ENCODE measurements around the gene NT5C1A. TPM values are rescaled to one million over a fixed set of nuclear protein-coding genes. Genes with fewer than 3 reads are reported as not detected.

The NT5C1A gene
- total and polyA plus RNA-seq, 2 experiments from 2014 or later = 1.0 to 5.1 TPM

GRCh38 chr1:39681294-39681693, 9.4 kb upstream of the NT5C1A start:
- Histone ChIP-seq H3K27me3 (peaks cover 62% of the 10 kb centered on the region), H3K9me2 (replicated peaks; ENCODE audit: insufficient read depth) (no peaks in the 10 kb centered on the region), H3K4me3 (no peak overlapping the region), H3K79me2 (no peaks in the 10 kb centered on the region), H3K4me2 (no peak overlapping the region), H3K4me1 (ENCODE audit: insufficient read depth) (no peaks in the 10 kb centered on the region), H4K20me1 (ENCODE audit: insufficient read depth, poor library complexity, severe bottlenecking) (no peaks in the 10 kb centered on the region), H3K9me3 (ENCODE audit: low read depth) (no peaks in the 10 kb centered on the region), H3K36me3 (replicated peaks; ENCODE audit: insufficient read depth, low read depth) (no peaks in the 10 kb centered on the region), H3K27ac (no peak overlapping the region), H2AFZ (no peak overlapping the region)
- DNase-seq (ENCODE audit: low spot score) = no peak
- 78% methylated on average over 3 of the region's 3 CpGs for WGBS (ENCODE audit: low lambda C conversion rate, missing lambda C conversion rate)
- TF ChIP-seq CTCF (IDR thresholded peaks at IDR 0.05; ENCODE audit: poor library complexity) = no peak
- TF ChIP-seq EZH2 (IDR thresholded peaks at IDR 0.05; ENCODE audit: borderline replicate concordance) = no peak
- no peak for TF ChIP-seq EZH2phosphoT487 (IDR thresholded peaks at IDR 0.05; ENCODE audit: low read depth, severe bottlenecking, unreplicated experiment)

- Histone ChIP-seq H3K9me3 (ENCODE audit: low read depth) (no peaks in the 10 kb centered on the region), H3K36me3 (replicated peaks; ENCODE audit: insufficient read depth, low read depth) (no peaks in the 10 kb centered on the region), H2AFZ (no peak overlapping the region), H4K20me1 (ENCODE audit: insufficient read depth, poor library complexity, severe bottlenecking) (no peaks in the 10 kb centered on the region), H3K4me3 (no peak overlapping the region), H3K27ac (no peak overlapping the region), H3K27me3 (peaks cover 60% of the 10 kb centered on the region), H3K4me2 (no peak overlapping the region), H3K9me2 (replicated peaks; ENCODE audit: insufficient read depth) (no peaks in the 10 kb centered on the region), H3K79me2 (no peaks in the 10 kb centered on the region), H3K4me1 (ENCODE audit: insufficient read depth) (no peaks in the 10 kb centered on the region)
- DNase-seq (ENCODE audit: low spot score) = no peak
- TF ChIP-seq CTCF (IDR thresholded peaks at IDR 0.05; ENCODE audit: poor library complexity) (no peak), EZH2phosphoT487 (IDR thresholded peaks at IDR 0.05; ENCODE audit: low read depth, severe bottlenecking, unreplicated experiment) (no peak), EZH2 (IDR thresholded peaks at IDR 0.05; ENCODE audit: borderline replicate concordance) (no peak)
- WGBS (ENCODE audit: low lambda C conversion rate, missing lambda C conversion rate) = 77% methylated on average over 4 of the region's 4 CpGs
Observed at GRCh38 chr1:39680751-39681150, 8.8 kb upstream of the NT5C1A start.

GRCh38 chr1:39679821-39680220, 7.9 kb upstream of the NT5C1A start:
- Histone ChIP-seq H3K36me3 (replicated peaks; ENCODE audit: insufficient read depth, low read depth) (no peaks in the 10 kb centered on the region), H2AFZ (no peak overlapping the region), H3K27ac (no peak overlapping the region), H3K79me2 (no peaks in the 10 kb centered on the region), H3K9me3 (ENCODE audit: low read depth) (no peaks in the 10 kb centered on the region), H3K4me3 (no peak overlapping the region), H3K27me3 (peaks cover 53% of the 10 kb centered on the region), H3K9me2 (replicated peaks; ENCODE audit: insufficient read depth) (no peaks in the 10 kb centered on the region), H3K4me1 (ENCODE audit: insufficient read depth) (no peaks in the 10 kb centered on the region), H3K4me2 (no peak overlapping the region), H4K20me1 (ENCODE audit: insufficient read depth, poor library complexity, severe bottlenecking) (no peaks in the 10 kb centered on the region)
- WGBS (ENCODE audit: low lambda C conversion rate, missing lambda C conversion rate) = 56% methylated on average over 2 of the region's 2 CpGs
- DNase-seq (ENCODE audit: low spot score) = no peak
- TF ChIP-seq CTCF (IDR thresholded peaks at IDR 0.05; ENCODE audit: poor library complexity) (no peak), EZH2phosphoT487 (IDR thresholded peaks at IDR 0.05; ENCODE audit: low read depth, severe bottlenecking, unreplicated experiment) (no peak), EZH2 (IDR thresholded peaks at IDR 0.05; ENCODE audit: borderline replicate concordance) (no peak)

- Histone ChIP-seq H4K20me1 (ENCODE audit: insufficient read depth, poor library complexity, severe bottlenecking) (no peaks in the 10 kb centered on the region), H3K79me2 (no peaks in the 10 kb centered on the region)
- TF ChIP-seq CTCF (IDR thresholded peaks at IDR 0.05; ENCODE audit: poor library complexity) (no peak), EZH2phosphoT487 (IDR thresholded peaks at IDR 0.05; ENCODE audit: low read depth, severe bottlenecking, unreplicated experiment) (no peak), EZH2 (IDR thresholded peaks at IDR 0.05; ENCODE audit: borderline replicate concordance) (no peak)
Observed at GRCh38 chr1:39678889-39679288, 7.0 kb upstream of the NT5C1A start.

More at GRCh38 chr1:39678889-39679288, 7.0 kb upstream of the NT5C1A start:
- 73% methylated on average over 2 of the region's 2 CpGs for WGBS (ENCODE audit: low lambda C conversion rate, missing lambda C conversion rate)
- Histone ChIP-seq H3K4me2 (no peak overlapping the region), H3K9me2 (replicated peaks; ENCODE audit: insufficient read depth) (no peaks in the 10 kb centered on the region), H3K4me3 (no peak overlapping the region), H3K36me3 (replicated peaks; ENCODE audit: insufficient read depth, low read depth) (no peaks in the 10 kb centered on the region), H2AFZ (no peak overlapping the region), H3K4me1 (ENCODE audit: insufficient read depth) (no peaks in the 10 kb centered on the region), H3K27ac (no peak overlapping the region), H3K9me3 (ENCODE audit: low read depth) (no peaks in the 10 kb centered on the region), H3K27me3 (peaks cover 52% of the 10 kb centered on the region)
- no peak for DNase-seq (ENCODE audit: low spot score)

All from hepatocyte (in vitro differentiated cells).